Hepatocyte (in vitro differentiated cells): ENCODE data around the gene PRR35. TPM values are rescaled to one million over a fixed set of nuclear protein-coding genes. Genes with fewer than 3 reads are reported as not detected.

Source experiments
- DNase-seq: peaks from one replicate; pipeline ENCODE4 v3.0.0-alpha.2; 2016; ENCODE audit warnings: low spot score
- H2AFZ ChIP-seq: fragments of 200-600 bp; sonication (generic); 2 replicates; pipeline ENCODE4 v1.6.0; 2016; ENCODE audit warnings: antibody characterized with exemption, mild to moderate bottlenecking
- H3K27ac ChIP-seq: fragments of 200-600 bp; sonication (generic); 2 replicates; pipeline ENCODE4 v1.5.1; 2016; ENCODE audit warnings: mild to moderate bottlenecking
- H3K27me3 ChIP-seq: fragments of 200-600 bp; sonication (generic); 2 replicates; pipeline ENCODE4 v1.6.1; 2016
- H3K36me3 ChIP-seq: fragments of 200-600 bp; sonication (generic); replicated peaks from 2 replicates; pipeline ENCODE4 v1.5.1; 2016; ENCODE audit warnings: low read depth; ENCODE audit not compliant: insufficient read depth
- H3K4me1 ChIP-seq: fragments of 200-600 bp; sonication (generic); 2 replicates; pipeline ENCODE4 v1.5.1; 2016; ENCODE audit warnings: mild to moderate bottlenecking, moderate library complexity; ENCODE audit not compliant: insufficient read depth
- H3K4me2 ChIP-seq: fragments of 200-600 bp; sonication (generic); 2 replicates; pipeline ENCODE4 v1.6.0; 2016
- H3K4me3 ChIP-seq: fragments of 200-600 bp; sonication (generic); 2 replicates; pipeline ENCODE4 v1.5.1; 2016; ENCODE audit warnings: mild to moderate bottlenecking
- H3K79me2 ChIP-seq: fragments of 200-600 bp; sonication (generic); 2 replicates; pipeline ENCODE4 v1.6.0; 2017; ENCODE audit warnings: mild to moderate bottlenecking
- H3K9me2 ChIP-seq: fragments of 200-600 bp; sonication (generic); replicated peaks from 2 replicates; pipeline ENCODE4 v1.6.0; 2017; ENCODE audit warnings: mild to moderate bottlenecking; ENCODE audit not compliant: insufficient read depth
- H3K9me3 ChIP-seq: fragments of 200-600 bp; sonication (generic); 2 replicates; pipeline ENCODE4 v1.5.1; 2016; ENCODE audit warnings: low read depth, mild to moderate bottlenecking
- H4K20me1 ChIP-seq: fragments of 200-600 bp; sonication (generic); 2 replicates; pipeline ENCODE4 v1.6.0; 2016; ENCODE audit warnings: mild to moderate bottlenecking; ENCODE audit not compliant: insufficient read depth, poor library complexity, severe bottlenecking
- EZH2 ChIP-seq: fragments of 200-600 bp; sonication (generic); IDR thresholded peaks from 2 replicates; pipeline ENCODE4 v1.6.1; 2016; ENCODE audit warnings: antibody characterized with exemption, mild to moderate bottlenecking, borderline replicate concordance
- EZH2phosphoT487 ChIP-seq: fragments of 200-600 bp; sonication (generic); IDR thresholded peaks from one replicate; pipeline ENCODE4 v1.6.1; 2018; ENCODE audit warnings: antibody characterized with exemption, mild to moderate bottlenecking, low read depth, moderate library complexity; ENCODE audit not compliant: unreplicated experiment, severe bottlenecking
- WGBS: methylation state at CpG from one replicate; pipeline ENCODE4 v1.1.6; 2016; ENCODE audit warnings: low lambda C conversion rate; ENCODE audit errors: missing lambda C conversion rate; 5-methylcytosine and 5-hydroxymethylcytosine counted together
- polyA plus RNA-seq: library from polyadenylated mRNA; unstranded; fragments of >200 nt; fragmentation: Nextera tagmentation; extraction: Ambion mirVana; gene quantifications from 2 replicates; pipeline ENCODE4 v1.2.1, GENCODE V29; 2016
- total RNA-seq: library from RNA; depleted of rRNA; stranded (reverse); fragments of >200 nt; gene quantifications from 2 replicates; pipeline ENCODE4 v1.2.3, GENCODE V29; 2014
- TF ChIP-seq, protein P1 (sequence below): fragments of 200-600 bp; sonication (generic); IDR thresholded peaks from 2 replicates; pipeline ENCODE4 v1.5.1; 2016; ENCODE audit warnings: antibody characterized with exemption, mild to moderate bottlenecking; ENCODE audit not compliant: poor library complexity

Gene PRR35
- total and polyA plus RNA-seq, 2 experiments from 2014 or later, result not detected

DNA sequence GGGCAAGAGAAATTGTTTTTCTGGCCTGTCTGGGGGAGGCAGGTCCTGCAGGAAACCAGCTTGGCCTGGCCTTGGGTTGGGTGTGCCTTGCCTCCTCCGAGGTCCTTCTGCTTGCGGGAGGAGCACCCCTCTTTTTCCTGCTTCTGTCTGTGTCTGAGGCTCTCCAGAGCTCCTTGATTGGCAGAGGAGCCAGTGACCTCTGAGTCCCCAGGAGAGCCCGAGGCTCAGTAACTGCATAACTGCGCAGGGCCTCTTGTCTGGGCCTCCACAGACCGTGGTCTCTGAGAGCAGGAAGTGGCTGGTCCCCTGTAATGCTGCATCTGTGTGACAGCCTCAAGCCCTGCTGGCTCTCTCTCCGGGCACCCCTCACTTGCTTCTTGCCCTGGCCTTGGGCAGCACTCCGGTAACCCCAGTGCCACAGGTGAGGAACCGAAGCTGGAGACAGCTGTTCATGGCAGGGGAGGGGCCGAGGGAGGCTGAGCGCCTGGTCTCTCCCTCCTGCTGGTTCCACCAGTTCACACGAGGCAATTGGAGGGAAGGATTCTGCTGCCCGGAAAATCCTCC is 31.1 kb upstream of the PRR35 start:
- Histone ChIP-seq H3K9me2 (no peaks in the 10 kb centered on the region), H3K79me2 (peaks cover 71% of the 10 kb centered on the region), H2AFZ (no peak overlapping the region), H3K9me3 (no peaks in the 10 kb centered on the region), H3K4me2 (peak overlapping the region; percentile 100), H4K20me1 (peaks cover 38% of the 10 kb centered on the region), H3K4me3 (peak overlapping the region; percentile 57), H3K36me3 (no peaks in the 10 kb centered on the region), H3K27ac (peak overlapping the region; percentile 96), H3K4me1 (peaks cover 49% of the 10 kb centered on the region), H3K27me3 (no peaks in the 10 kb centered on the region)
- no peak for DNase-seq
- TF ChIP-seq EZH2phosphoT487 (no peak), EZH2 (no peak)
- TF ChIP-seq, protein P1, sequence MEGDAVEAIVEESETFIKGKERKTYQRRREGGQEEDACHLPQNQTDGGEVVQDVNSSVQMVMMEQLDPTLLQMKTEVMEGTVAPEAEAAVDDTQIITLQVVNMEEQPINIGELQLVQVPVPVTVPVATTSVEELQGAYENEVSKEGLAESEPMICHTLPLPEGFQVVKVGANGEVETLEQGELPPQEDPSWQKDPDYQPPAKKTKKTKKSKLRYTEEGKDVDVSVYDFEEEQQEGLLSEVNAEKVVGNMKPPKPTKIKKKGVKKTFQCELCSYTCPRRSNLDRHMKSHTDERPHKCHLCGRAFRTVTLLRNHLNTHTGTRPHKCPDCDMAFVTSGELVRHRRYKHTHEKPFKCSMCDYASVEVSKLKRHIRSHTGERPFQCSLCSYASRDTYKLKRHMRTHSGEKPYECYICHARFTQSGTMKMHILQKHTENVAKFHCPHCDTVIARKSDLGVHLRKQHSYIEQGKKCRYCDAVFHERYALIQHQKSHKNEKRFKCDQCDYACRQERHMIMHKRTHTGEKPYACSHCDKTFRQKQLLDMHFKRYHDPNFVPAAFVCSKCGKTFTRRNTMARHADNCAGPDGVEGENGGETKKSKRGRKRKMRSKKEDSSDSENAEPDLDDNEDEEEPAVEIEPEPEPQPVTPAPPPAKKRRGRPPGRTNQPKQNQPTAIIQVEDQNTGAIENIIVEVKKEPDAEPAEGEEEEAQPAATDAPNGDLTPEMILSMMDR, result no peak
- 74% methylated on average over 12 of the region's 12 CpGs for WGBS

DNA sequence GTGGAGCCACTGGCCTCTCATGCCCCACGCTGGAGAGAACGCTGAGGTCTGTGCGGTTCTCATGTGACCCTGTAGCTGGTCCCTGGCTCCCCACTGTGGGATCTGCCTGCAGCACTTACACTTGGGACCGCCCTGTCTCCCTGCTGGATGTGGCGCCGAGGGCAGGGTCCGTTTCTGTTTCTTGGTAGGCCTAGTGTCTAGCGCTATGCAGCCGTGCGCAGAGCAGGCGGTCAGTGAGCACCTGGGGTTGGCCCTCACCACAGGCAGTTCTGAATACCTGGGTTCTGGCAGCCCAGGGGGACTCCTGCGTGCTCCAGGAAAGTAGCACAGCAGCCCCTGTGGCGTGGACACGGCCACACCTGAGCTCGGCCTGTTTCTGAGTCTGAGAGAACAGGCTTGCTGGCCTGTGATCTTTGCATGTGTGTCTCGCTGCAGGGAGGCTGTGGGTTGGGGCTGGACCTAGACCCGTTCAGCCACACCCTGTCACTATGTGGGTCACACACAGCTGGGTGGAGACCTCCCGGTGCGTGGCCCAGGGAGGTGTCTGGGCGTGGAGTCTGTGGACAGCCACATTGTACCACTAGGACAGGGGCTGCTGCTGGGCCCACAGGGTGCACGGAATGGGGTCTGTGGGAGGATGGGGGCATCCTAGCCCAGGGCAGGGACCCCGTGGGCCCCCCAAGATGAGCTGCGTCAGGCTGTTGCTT is 29.9 kb upstream of the PRR35 start:
- no peaks in the 10 kb centered on the region for H3K9me2 ChIP-seq
- no peaks in the 10 kb centered on the region for H3K27me3 ChIP-seq
- H3K9me3 ChIP-seq, result no peaks in the 10 kb centered on the region
- TF ChIP-seq EZH2phosphoT487 (no peak), EZH2 (no peak)
- no peak overlapping the region for H2AFZ ChIP-seq
- H3K4me1 ChIP-seq, result peaks cover 49% of the 10 kb centered on the region
- H4K20me1 ChIP-seq, result peaks cover 41% of the 10 kb centered on the region
- no peak overlapping the region for H3K4me3 ChIP-seq
- no peaks in the 10 kb centered on the region for H3K36me3 ChIP-seq
- peak overlapping the region; percentile 100 for H3K4me2 ChIP-seq
- H3K79me2 ChIP-seq, result peaks cover 78% of the 10 kb centered on the region
- H3K27ac ChIP-seq, result no peak overlapping the region
- no peak for DNase-seq
- 92% methylated on average over 23 of the region's 23 CpGs for WGBS

DNA sequence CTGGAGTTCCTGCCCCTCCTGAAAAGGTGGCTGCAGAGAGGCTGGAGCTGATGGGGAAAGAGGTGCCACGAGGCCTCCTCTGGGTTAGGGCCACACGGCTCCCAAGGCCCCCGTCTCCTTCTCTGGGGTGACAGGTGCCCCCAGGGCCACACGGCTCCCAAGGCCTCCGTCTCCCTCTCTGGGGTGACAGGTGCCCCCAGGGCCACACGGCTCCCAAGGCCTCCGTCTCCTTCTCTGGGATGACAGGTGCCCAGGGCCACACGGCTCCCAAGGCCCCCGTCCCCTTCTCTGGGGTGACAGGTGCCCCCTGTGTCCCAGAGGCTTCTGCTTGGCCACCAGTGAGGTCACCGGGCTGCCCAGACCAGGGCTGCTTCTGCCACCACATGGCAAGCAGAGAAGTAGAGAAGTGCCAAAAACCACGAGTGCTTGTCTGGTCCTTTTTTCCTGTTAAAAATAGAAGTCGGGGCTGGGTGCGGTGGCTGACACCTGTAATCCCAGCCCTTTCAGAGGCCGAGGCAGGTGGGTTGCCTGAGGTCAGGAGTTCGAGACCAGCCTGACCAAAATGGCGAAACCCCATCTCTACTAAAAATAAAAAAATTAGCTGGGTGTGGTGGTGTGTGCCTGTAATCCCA is 28.6 kb upstream of the PRR35 start:
- Histone ChIP-seq H3K36me3 (no peaks in the 10 kb centered on the region), H3K9me2 (no peaks in the 10 kb centered on the region), H3K4me2 (no peak overlapping the region), H3K4me3 (no peak overlapping the region), H3K79me2 (peaks cover 83% of the 10 kb centered on the region), H4K20me1 (peaks cover 41% of the 10 kb centered on the region), H2AFZ (no peak overlapping the region), H3K9me3 (no peaks in the 10 kb centered on the region), H3K27me3 (no peaks in the 10 kb centered on the region), H3K4me1 (peaks cover 45% of the 10 kb centered on the region), H3K27ac (no peak overlapping the region)
- DNase-seq, result no peak
- TF ChIP-seq, protein P1, result no peak
- TF ChIP-seq EZH2, result no peak
- no peak for TF ChIP-seq EZH2phosphoT487
- 96% methylated on average over 16 of the region's 16 CpGs for WGBS
